PFSK-1 (cell line): Measurements from ENCODE around the gene SNX33.

Experiments
- FOXP2 ChIP-seq: optimal IDR thresholded peaks from 2 replicates; pipeline ENCODE3; 2011; ENCODE audit warnings: borderline replicate concordance, control low read depth, inconsistent platforms; ENCODE audit not compliant: insufficient read depth; ENCODE audit errors: extremely low read length, extremely low read depth
- POLR2AphosphoS5 ChIP-seq: IDR thresholded peaks from 2 replicates; pipeline ENCODE4 v1.6.1; 2012; ENCODE audit warnings: low read depth, mild to moderate bottlenecking, control low read depth, low read length, moderate library complexity
- REST ChIP-seq, 2 experiments: IDR thresholded peaks; 2 replicates each; pipeline versions ENCODE4 v1.6.1 to v1.8.0; 2011 to 2012; ENCODE audit warnings: low read depth in 2 of 2, low read length in 2 of 2, control low read depth in 1 of 2, inconsistent platforms in 1 of 2, mild to moderate bottlenecking in 1 of 2, moderate library complexity in 1 of 2; ENCODE audit not compliant: insufficient read depth in 1 of 2
- SIN3A ChIP-seq: IDR thresholded peaks from 2 replicates; pipeline ENCODE4 v1.6.1; 2012; ENCODE audit warnings: mild to moderate bottlenecking, low read length, moderate library complexity, borderline replicate concordance; ENCODE audit not compliant: insufficient read depth
- TAF1 ChIP-seq: IDR thresholded peaks from 2 replicates; pipeline ENCODE4 v1.6.1; 2012; ENCODE audit warnings: low read length, control low read depth, borderline replicate concordance; ENCODE audit not compliant: insufficient read depth

Gene SNX33

GRCh38 chr15:75656813-75657212 lies 9.1 kb downstream of the SNX33 start:
- no peak for TF ChIP-seq FOXP2
- TF ChIP-seq POLR2AphosphoS5 = no peak
- TF ChIP-seq TAF1 = no peak
- TF ChIP-seq SIN3A = no peak
- no peak for TF ChIP-seq REST (IDR thresholded peaks at IDR 0.05; ENCODE audit: insufficient read depth in 1 of 2, low read depth in 2 of 2, low read length in 2 of 2)

GRCh38 chr15:75659141-75659771 lies 11.5 kb downstream of the SNX33 start:
- TF ChIP-seq REST (IDR thresholded peaks at IDR 0.05; ENCODE audit: insufficient read depth in 1 of 2, low read depth in 2 of 2, low read length in 2 of 2) (no peak), TAF1 (no peak), FOXP2 (no peak), POLR2AphosphoS5 (no peak), SIN3A (no peak)

GRCh38 chr15:75659928-75660645 lies 12.4 kb downstream of the SNX33 start:
- TF ChIP-seq POLR2AphosphoS5 = no peak
- no peak for TF ChIP-seq SIN3A
- no peak for TF ChIP-seq TAF1
- TF ChIP-seq FOXP2 = no peak
- TF ChIP-seq REST (IDR thresholded peaks at IDR 0.05; ENCODE audit: insufficient read depth in 1 of 2, low read depth in 2 of 2, low read length in 2 of 2) = no peak

GRCh38 chr15:75661100-75661755 lies 13.5 kb downstream of the SNX33 start:
- TF ChIP-seq REST (IDR thresholded peaks at IDR 0.05; ENCODE audit: insufficient read depth in 1 of 2, low read depth in 2 of 2, low read length in 2 of 2) (no peak), POLR2AphosphoS5 (no peak), TAF1 (no peak)
